ENCODE measurements around the gene PLIN1.
"Not testable (repeated sequence)": the region's sequence is repeated elsewhere in the genome, so short reads cannot be mapped to it uniquely, and the experiment has no call there.

PLIN1 gene, protein sequence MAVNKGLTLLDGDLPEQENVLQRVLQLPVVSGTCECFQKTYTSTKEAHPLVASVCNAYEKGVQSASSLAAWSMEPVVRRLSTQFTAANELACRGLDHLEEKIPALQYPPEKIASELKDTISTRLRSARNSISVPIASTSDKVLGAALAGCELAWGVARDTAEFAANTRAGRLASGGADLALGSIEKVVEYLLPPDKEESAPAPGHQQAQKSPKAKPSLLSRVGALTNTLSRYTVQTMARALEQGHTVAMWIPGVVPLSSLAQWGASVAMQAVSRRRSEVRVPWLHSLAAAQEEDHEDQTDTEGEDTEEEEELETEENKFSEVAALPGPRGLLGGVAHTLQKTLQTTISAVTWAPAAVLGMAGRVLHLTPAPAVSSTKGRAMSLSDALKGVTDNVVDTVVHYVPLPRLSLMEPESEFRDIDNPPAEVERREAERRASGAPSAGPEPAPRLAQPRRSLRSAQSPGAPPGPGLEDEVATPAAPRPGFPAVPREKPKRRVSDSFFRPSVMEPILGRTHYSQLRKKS

DNA sequence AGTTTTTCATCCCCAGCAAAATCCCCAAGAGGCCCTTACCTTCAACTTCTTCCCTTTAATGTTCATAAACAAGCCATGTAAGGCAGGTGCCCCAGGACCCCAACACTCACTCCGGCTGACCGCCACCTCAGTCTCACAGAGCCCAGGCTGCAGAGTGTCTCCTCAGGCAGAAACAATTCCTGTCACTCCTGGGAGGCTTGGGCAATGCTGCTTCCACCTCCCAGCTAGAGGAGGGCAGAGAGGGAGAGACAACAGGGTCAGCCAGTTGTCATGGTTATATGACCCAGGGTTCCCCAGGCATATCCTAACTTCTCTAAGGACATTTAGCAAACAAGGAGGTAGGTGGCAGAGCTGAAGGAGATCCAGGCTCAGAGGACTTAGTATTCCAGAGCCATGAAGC is at the start of gene PLIN1:
Gene PLIN1, minus strand, starts transcription at position 156 of the 400 bp plus-strand sequence. CDS start 1,878 bp downstream, outside the sequence.
- DNase-seq (ENCODE audit: low spot score): no peak

DNA sequence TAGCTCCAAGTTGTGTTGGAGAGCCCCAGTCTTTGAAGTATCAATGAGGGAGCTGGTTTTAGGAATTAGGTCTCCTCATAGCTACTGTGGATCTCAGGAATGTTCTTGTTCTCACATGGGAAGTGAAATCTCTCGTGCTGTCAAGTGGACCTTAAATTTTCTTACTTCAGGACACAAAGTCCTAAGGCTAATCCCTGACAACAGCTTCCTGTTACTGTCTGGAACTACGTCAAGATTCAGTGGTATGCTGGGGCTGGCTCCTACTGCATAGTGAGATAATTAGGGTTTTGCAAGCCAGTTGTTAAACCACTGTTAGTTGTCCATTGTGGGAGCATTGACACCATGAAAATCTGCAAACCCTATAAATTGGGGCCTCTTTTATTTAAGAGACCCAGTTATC is 49.1 kb upstream of the PLIN1 start:
- DNase-seq (ENCODE audit: low spot score): no peak

DNA sequence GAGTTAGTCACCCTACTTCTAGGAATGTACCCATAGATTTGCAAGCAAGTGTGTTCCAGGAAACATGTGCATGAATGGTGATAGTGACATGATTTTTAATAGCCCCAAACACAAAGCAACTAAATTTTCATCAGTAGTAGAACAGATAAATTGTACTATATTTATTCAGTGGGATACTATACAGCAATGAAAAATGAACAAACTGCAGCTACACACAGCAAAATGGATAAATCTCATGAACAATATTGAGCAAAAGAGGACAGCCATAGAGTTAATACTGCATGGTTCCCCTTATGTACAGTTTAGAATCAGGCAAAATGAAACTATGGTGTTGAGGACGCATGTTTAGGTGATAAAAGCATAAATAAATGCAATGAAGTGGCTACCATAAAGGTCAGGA is 45.9 kb upstream of the PLIN1 start:
- DNase-seq (ENCODE audit: low spot score): no peak

DNA sequence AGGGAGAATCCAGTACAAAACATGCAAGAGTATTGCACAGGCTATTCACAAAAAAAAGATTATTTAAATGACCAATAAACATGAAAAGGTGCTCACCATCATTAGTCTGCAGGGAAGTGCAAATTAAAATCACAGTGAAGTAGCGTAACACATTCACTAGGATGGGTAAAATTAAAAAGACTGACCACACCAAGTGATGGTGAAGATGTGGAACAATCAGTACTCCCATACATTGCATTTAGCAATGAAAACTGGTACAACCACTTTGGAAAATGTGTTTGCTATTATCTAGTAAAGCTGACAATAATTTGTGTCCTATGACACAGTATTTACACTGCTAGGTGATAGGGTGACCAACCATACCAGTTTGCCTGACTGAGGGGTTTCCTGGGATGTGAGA is 45.5 kb upstream of the PLIN1 start:
- no peak for DNase-seq (ENCODE audit: low spot score)

DNA sequence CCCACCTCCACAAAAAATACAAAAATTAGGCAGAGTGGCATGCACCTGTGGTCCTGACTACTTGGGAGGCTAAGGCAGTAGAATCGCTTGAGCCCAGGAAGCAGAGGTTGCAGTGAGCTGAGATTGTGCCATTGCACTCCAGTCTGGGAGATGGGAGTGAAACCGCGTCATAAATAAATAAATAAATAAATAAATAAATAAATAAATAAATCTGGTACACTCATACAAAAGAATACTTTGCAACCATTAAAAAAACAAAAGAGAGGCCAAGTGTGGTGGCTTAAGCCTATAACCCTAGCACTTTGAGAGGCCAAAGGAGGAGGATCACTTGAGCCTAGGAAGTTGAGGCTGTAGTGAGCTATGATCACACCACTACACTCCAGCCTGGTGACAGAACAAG is 43.9 kb upstream of the PLIN1 start:
- no peak for DNase-seq (ENCODE audit: low spot score)

DNA sequence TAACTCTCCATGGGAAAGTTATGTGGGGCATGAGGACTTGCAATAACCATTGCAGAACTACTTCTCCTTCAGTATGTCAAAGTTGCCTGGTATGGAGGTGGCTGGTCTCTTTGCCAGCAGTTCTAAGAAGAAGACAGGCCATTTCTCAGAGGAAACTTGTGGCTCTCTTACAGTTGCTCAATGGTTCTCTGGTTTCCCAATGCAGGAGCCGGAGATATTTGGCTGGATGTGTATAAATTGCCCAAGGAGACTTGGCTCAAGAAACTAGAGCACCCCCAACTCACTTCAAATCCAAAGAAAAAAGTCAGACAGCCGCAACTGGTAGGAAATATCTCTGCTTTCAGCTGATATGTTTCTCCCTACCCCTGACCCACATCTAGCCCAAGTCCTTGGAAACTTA is 35.6 kb upstream of the PLIN1 start:
- no peak for DNase-seq (ENCODE audit: low spot score)

DNA sequence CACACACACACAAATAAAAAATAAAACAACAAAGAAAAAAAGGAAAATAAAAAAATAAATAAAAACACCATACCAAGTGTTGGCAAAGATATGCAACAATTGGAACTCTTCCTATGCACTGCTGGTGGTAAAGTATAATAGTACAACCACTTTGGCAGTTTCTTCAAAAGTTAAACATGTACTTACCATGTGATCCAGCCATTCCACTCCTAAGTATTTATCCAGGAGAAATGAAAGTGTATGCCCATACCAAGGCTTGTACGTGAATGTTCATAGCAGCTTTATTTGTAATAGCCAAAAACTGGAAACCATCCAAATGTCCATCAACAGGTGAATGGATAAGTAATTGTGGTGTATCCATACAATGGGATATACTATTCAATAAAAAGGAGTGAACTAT is 28.4 kb upstream of the PLIN1 start:
- DNase-seq (ENCODE audit: low spot score): no peak

DNA sequence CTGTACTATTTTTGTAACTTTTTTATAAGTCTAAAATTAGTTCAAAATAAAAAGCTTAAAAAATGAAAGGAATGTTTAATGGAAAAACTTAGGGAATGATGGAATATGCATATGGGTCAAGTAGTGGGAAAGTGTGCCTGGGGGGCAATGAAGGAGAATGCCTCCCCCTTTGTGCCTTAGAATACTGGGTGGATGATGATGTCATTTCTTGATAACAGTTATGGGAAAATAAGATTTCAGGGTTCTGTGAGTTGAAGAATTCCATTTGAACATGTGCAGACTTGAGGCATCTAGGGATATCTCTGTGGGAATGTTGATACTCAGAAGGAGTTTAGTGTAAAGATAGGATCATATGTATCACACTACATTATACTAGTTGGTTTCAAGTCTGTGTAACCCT is 25.2 kb upstream of the PLIN1 start:
- DNase-seq (ENCODE audit: low spot score): no peak

DNA sequence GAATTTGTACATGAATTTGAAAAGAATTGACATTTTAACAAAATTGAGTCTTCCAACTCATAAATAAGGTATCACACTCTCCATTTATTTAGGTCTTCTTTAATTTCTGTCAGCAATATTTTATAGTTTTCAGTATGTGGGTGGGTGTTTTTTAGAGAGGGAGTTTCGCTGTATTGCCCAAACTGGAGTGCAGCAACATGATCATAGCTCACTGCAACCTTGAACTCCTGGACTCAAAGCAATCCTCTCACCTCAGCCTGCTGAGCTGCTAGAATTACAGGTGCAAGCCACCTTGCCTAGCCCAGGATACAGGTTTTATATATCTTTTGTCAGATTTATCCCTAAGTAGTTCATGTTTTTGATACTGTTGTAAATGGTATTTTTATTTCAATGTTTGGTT is 16.0 kb upstream of the PLIN1 start:
- no peak for DNase-seq (ENCODE audit: low spot score)

DNA sequence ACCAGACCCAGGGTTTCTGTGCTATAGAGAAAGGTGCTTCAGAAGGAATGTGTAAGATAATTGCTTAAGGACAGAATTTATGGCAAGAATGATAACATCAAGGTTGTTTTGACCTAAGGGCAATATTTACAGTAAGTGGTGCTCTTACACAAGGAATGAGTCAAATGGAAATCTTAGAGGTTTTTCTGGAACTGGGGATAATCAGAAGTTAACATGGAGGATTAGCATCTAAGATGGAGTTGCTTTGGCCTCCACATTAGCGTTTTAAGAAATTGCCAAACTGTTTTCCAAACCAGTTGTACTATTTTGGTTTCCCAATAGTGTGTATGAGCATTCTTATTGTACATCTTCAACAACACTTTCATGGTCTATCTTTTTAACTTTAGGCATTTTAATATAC is 14.5 kb upstream of the PLIN1 start:
- no peak for DNase-seq (ENCODE audit: low spot score)

DNA sequence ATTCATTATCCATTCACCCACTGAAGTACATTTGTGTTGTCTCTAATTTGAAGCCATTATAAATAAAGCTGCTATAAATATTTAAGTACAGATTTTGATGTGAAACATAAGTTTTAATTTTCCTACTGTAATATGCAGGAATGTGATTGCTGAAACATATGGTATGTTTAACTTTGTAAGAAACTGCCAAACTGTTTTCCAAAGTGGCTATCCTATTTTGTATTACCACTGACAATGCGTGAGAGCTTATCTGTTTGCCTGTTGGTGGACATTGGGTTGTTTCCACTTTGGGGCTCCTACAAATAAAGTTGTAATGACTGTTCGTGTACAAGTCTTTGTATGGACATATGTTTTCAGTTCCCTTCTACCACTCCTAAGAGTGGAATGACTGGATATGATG is 13.9 kb upstream of the PLIN1 start:
- DNase-seq (ENCODE audit: low spot score): no peak

DNA sequence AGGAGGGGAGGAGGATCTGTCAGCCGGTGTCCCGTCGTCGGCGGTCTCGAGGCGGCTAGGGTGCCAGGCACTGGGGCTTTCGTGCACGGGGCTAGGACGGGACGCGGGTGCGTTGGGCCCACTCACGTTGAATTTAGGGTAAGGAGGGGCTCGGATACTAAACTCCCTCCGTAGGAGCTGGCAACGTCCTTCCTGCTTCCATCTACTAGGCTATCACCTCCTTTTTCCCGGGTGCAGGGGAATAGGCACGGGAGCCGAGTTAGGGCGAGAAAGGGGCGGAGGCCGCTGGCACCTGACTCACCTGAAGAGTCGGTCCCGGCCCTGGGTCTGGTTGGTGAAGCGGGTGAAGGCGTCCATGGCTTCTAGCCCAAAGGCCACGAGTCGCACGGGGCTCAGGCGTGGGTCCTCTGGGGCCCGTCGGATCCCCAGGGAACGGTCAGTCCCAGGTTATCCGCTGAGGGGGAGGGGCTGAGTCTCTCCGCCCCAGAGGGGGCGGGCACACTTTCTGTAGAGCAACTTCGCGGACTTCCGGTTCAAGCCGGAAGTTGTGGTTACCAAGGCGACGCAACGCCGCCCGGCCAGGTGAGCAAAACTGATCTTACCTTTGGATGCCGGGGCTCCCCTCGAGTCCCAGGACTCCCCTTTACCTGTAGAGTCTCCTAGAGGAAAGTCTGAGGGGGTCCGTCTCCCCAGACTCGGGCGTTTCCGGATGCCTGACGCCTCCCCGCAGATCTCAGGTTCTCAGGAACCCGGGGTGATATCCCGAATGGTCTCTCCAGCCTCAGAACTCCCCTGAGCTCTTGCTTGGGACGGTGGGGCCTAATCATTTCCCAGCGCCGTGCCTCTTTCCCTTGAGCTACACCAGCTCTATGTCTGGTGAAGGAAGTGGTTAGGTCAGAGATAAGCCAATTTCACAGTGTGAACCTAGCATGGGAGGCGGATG is 11.4 kb upstream of the PLIN1 start, which contains the start of the genes PEX11A and WDR93:
Gene PEX11A, minus strand, starts transcription at position 479 of the 943 bp plus-strand sequence. Its CDS starts 122 bp downstream, at position 357.
Gene WDR93, plus strand, starts transcription at position 536 of the 943 bp plus-strand sequence. CDS start 10,936 bp downstream, outside the sequence.
- DNase-seq (ENCODE audit: low spot score): peak; percentile 89

DNA sequence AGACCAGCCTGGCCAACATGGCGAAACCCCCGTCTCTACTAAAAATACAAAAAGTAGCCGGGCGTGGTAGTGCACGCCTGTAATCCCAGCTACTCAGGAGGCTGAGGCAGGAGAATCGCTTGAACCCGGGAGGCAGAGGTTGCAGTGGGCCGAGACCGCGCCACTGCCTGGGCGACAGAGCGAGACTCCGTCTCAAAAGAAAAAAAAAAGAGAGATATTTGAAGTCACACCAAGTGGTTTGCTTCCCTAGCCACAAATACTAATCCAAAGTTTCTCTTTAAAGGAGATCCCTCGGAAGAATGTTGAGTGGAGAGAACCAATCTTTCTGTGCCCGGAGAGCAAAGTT is 10.7 kb upstream of the PLIN1 start:
- not testable (repeated sequence) for DNase-seq (ENCODE audit: low spot score)

DNA sequence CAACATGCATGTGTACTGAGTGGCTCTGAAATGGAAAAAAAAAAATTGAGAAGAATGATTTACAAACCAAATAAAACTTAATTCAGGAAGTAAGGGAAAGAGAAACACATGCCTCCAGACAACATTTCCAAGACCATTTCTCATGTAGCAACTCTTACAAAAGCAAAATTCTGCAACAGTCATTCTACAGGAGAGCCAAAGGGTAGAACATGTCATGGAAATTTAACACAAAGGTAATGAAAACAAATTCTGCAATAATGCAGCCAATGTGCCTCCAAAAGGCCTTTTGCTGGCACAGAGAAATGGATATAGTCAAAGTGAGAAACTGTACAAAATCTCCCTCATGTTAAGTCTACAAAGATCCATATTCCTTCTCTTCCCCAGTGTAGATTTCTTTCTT is 7.4 kb upstream of the PLIN1 start:
- no peak for DNase-seq (ENCODE audit: low spot score)

DNA sequence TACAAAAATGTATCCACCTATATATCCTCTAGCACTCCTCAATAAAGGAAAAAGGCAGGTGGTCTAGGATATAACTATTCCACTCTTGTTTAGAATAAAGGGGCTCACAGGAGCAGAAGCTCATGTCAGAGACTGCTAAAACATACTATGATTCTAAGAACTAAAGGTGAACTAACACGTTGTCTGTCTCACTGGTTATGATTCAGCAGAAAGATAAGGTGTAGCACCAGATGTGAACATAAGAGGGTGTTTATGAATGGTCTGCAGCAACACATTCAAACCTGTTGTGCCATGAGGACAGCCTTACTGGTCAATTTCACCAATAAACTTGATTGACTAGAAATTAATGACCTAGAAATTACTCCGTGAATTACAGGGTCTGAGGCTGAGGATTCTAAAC is 6.8 kb upstream of the PLIN1 start:
- no peak for DNase-seq (ENCODE audit: low spot score)

DNA sequence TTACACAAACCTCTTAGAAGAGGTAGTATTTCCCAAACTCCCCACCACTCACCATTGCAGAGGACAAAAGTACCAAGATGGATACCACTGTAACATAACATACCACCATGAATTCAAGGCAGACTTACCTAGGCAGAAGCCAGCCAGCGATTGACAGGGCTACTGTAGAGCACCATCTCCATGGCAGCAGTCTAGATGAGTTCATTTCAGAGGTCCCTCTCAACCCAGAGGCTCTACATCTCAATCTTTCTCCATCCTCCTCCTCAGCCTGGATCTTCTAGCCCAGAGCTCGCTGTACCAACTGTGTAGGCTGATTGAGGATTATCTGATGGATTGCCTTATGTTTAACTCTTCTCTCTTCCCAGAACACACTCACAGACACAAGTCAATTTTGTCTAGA is 2.0 kb upstream of the PLIN1 start:
- no peak for DNase-seq (ENCODE audit: low spot score)

DNA sequence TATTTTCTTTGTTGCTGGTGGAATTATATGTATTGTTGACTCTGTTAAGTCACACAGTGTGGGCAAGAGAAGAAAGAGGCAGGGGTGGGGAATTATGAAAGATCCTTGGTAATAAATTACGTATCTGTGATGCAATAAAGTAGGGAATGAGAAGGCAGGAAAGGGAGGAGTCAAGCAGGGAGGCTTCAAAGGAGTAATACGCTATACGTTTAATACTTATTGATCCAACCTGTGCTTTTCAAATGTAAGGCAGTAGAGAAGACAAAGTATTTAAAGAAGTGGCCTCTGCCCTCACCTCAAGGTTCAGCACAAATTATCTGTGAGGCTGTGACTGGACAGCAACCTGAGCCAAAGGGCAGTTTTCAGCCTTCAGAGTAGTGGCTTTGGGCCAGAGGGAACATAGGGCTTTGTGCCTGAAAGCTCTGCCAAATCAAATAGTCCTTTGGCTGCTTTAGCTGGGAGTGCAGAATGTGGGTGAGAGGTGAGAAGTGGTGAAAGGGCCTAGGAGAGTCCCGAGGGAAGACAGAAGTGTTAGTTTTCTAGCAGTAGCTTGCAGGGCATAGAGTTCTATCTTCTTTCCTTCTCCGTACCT is 1.2 kb upstream of the PLIN1 start:
- DNase-seq (ENCODE audit: low spot score): peak; percentile 63

DNA sequence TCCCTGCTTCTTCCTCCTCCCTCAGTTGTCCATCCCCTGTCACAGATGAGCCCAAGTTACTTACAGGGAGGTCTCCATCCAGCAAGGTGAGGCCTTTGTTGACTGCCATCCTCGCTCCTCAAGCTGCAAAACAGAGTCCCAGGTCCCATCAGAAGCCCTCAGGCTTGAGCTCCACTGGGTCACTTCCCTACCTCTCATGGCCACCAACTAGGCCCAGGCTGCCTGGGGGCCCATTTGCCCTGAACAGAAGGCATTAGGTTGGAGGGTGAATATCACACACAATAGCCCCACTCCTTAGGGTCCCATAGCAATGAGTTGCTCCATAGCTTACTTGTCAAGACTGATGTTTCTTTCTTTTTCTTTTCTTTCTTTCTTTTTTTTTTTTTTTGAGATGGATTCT is 1.8 kb downstream of the PLIN1 start:
- no peak for DNase-seq (ENCODE audit: low spot score)

DNA sequence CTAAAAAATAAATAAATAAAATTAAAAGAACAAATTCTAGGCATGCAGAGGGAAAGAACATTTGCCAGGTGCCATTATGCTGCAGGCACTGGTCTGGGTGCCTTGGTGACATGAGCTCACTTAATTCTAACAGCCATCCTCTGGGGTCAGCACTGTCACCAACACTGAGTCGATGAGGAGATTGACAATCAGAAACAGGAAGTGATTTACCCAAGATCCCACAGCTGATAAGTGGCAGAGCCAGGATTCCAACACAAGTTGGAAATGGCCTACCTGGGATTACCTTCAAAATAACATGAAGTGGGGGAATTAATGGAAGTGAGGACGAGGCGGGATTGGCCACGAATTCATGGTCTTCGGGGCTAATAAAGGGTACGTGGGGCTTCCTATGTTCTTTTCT is 3.6 kb downstream of the PLIN1 start:
- DNase-seq (ENCODE audit: low spot score): no peak

DNA sequence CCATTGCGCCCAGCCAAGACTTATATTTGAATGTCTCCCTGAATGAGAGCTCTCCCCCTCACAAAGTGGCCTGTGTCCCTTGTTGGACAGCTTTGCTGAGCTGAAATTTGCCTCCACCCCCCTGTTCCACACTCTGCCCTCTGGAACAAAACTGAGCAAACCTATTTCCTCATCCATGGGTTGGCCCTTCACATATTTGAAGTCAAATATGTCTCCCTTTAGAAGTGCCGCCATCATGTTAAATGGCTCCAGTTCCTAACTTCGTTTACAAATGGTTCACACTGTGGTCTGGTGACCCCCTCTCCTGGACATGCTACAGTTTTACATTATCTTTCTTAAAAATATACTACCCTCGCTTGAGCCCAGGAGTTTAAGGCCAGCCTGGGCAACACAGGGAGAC is 4.6 kb downstream of the PLIN1 start:
- no peak for DNase-seq (ENCODE audit: low spot score)

DNA sequence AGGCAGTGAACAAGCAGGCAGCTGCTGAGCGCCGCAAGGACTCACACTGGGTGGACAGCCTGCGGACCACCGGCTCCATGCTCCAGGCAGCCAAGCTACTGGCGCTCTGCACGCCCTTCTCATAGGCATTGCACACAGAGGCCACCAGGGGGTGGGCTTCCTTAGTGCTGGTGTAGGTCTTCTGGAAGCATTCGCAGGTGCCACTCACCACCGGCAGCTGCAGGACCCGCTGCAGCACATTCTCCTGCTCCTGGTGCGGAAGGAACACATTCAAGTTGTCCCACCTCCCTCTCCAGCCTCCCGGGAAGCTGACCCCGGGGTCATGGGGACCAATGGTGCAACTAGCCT is 6.0 kb downstream of the PLIN1 start:
- no peak for DNase-seq (ENCODE audit: low spot score)

Data from AG08396 (cell line).